ENCODE results near the gene CAMKK1.

CAMKK1 gene

DNA sequence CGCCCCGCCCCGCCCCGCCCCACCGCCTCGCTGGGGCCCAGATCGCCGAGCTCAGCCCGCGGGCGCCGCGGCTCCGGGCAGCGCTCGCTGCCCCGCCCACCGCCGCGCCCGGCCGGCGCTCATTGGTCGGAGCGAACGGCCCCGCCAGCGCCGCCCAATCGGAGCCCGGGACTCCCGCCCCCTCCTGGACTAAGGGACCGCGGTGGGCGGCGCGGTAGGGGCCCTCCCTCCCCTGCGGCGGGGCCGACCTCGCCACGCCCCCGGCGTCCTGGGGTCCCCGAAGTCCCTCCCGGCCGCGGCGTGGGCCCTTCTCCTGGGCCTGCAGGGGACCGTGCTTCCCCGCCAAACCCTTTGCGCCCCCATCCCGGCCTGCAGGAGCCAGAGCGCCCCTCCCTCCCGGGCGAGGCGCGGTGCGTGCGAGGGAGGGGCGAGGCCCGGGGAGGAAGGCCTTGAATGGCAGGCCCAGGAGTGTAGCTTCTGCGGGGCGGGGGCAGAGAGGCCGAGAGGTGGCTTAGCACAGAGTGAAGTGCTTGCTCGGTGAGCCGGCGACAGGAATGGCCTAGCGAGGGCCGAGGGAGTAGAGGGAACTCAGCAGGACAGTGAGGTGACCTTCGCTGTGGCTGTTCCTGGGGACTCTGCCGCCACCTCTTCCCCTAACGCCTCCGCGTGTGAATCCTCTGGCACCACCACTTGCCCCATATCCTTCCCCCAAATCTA, at the start of gene CAMKK1:
Gene CAMKK1 (minus strand): TSS at position 51 of the 717 bp plus-strand sequence. CDS start 7,366 bp downstream, outside the sequence.
- H3K4me1 ChIP-seq (ENCODE audit: control insufficient read depth, insufficient read depth, low read length): peaks cover 40% of the 10 kb centered on the region
- H3K27ac ChIP-seq (ENCODE audit: low read depth, low read length): peak within 1 kb of the TSS; percentile 93

GRCh38 chr17:3940965-3941698, 48.3 kb upstream of the CAMKK1 start:
- H3K4me3 ChIP-seq (ENCODE audit: low read length): no peak overlapping the region
- no peaks in the 10 kb centered on the region for H3K4me1 ChIP-seq (ENCODE audit: control insufficient read depth, insufficient read depth, low read length)
- H3K27ac ChIP-seq (ENCODE audit: low read depth, low read length): no peak overlapping the region
- no peaks in the 10 kb centered on the region for H3K27me3 ChIP-seq (ENCODE audit: control insufficient read depth, insufficient read depth, low read length)
- peaks cover 26% of the 10 kb centered on the region for H3K36me3 ChIP-seq (ENCODE audit: control insufficient read depth, insufficient read depth, low read length)
- H3K9ac ChIP-seq (ENCODE audit: low read length): no peak overlapping the region

More for the DNA sequence above, at the start of gene CAMKK1:
- Histone ChIP-seq H3K9ac (ENCODE audit: low read length) (no peak within 1 kb of the TSS), H3K36me3 (ENCODE audit: control insufficient read depth, insufficient read depth, low read length) (no peaks in the 10 kb centered on the region), H3K4me3 (ENCODE audit: low read length) (peak within 1 kb of the TSS; percentile 68), H3K27me3 (ENCODE audit: control insufficient read depth, insufficient read depth, low read length) (no peaks in the 10 kb centered on the region)

GRCh38 chr17:3937359-3937758, 44.5 kb upstream of the CAMKK1 start:
- Histone ChIP-seq H3K27me3 (ENCODE audit: control insufficient read depth, insufficient read depth, low read length) (no peaks in the 10 kb centered on the region), H3K4me1 (ENCODE audit: control insufficient read depth, insufficient read depth, low read length) (no peaks in the 10 kb centered on the region), H3K27ac (ENCODE audit: low read depth, low read length) (no peak overlapping the region), H3K4me3 (ENCODE audit: low read length) (no peak overlapping the region), H3K36me3 (ENCODE audit: control insufficient read depth, insufficient read depth, low read length) (peaks cover 31% of the 10 kb centered on the region), H3K9ac (ENCODE audit: low read length) (no peak overlapping the region)

DNA sequence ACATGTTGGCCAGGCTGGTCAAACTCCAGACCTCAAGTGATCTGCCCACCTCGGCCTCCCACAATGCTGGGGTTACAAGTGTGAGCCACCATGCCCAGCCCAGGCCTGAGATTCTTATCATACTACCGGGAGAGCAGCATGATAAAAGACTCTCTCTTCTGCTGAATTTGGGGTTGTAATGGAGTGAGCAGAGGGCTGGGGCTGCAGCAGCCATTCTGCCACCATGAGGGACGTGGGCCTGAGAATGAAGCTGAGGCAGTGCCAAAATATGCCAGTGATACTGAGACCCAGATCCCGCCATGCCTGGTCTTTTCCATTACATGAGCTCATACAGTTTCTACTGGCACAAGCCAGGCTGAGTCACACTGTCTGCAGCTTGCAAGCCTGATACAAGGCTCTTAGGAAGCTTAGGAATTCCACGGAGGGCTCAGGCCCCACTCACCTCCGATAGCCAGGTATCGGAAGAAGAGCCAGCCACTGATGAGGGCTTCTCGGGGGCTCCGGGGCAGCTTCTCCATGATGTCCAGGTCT, 43.0 kb upstream of the CAMKK1 start:
- Histone ChIP-seq H3K9ac (ENCODE audit: low read length) (no peak overlapping the region), H3K36me3 (ENCODE audit: control insufficient read depth, insufficient read depth, low read length) (peaks cover 32% of the 10 kb centered on the region), H3K27ac (ENCODE audit: low read depth, low read length) (no peak overlapping the region), H3K4me1 (ENCODE audit: control insufficient read depth, insufficient read depth, low read length) (no peaks in the 10 kb centered on the region), H3K27me3 (ENCODE audit: control insufficient read depth, insufficient read depth, low read length) (no peaks in the 10 kb centered on the region), H3K4me3 (ENCODE audit: low read length) (no peak overlapping the region)

GRCh38 chr17:3935140-3935542, 42.3 kb upstream of the CAMKK1 start:
- no peak overlapping the region for H3K4me3 ChIP-seq (ENCODE audit: low read length)
- H3K9ac ChIP-seq (ENCODE audit: low read length): no peak overlapping the region
- peaks cover 34% of the 10 kb centered on the region for H3K36me3 ChIP-seq (ENCODE audit: control insufficient read depth, insufficient read depth, low read length)
- H3K27ac ChIP-seq (ENCODE audit: low read depth, low read length): no peak overlapping the region
- no peaks in the 10 kb centered on the region for H3K4me1 ChIP-seq (ENCODE audit: control insufficient read depth, insufficient read depth, low read length)
- no peaks in the 10 kb centered on the region for H3K27me3 ChIP-seq (ENCODE audit: control insufficient read depth, insufficient read depth, low read length)

DNA sequence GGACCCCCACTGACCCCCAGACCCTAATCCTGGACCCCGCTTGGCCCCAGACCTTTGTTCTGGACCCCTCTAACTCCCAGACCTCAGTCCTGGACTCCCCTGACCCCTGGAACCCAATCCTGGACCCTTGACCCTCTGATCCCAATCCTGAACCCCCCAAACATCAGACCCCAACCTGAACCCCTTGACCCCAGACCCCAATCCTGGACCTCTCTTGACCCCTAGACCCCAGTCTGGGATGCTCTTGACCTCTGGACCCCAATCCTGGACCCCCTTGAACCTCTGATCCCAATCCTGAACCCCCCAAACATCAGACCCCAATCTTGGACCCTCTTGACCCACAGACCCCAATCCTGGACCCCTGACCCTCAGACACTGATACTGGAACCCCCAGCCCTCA, 36.9 kb upstream of the CAMKK1 start:
- Histone ChIP-seq H3K9ac (ENCODE audit: low read length) (no peak overlapping the region), H3K27ac (ENCODE audit: low read depth, low read length) (no peak overlapping the region), H3K4me1 (ENCODE audit: control insufficient read depth, insufficient read depth, low read length) (no peaks in the 10 kb centered on the region), H3K36me3 (ENCODE audit: control insufficient read depth, insufficient read depth, low read length) (peaks cover 20% of the 10 kb centered on the region), H3K27me3 (ENCODE audit: control insufficient read depth, insufficient read depth, low read length) (no peaks in the 10 kb centered on the region), H3K4me3 (ENCODE audit: low read length) (no peak overlapping the region)

DNA sequence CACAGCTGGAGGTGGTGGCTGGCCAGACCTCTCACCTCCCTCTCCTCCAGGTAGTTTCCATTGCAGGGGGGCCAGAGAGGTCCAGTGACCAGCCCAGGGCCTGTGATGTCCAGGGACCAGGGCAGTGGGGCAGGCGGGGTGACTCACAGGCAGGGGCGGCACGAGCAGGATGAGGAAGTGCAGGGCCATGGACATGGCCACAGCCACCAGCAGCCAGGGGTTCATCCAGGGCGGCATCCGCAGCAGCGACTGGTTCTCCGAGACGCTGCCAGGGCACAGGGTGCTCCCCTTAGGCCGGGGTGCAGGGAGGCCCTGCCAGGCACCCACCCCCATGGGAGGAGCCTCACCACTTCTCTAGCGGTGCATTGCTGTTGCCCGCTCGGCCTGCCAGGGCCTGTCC, 36.3 kb upstream of the CAMKK1 start:
- Histone ChIP-seq H3K4me1 (ENCODE audit: control insufficient read depth, insufficient read depth, low read length) (peaks cover 2% of the 10 kb centered on the region), H3K4me3 (ENCODE audit: low read length) (no peak overlapping the region), H3K9ac (ENCODE audit: low read length) (no peak overlapping the region)

GRCh38 chr17:3928406-3928805, 35.6 kb upstream of the CAMKK1 start:
- Histone ChIP-seq H3K4me1 (ENCODE audit: control insufficient read depth, insufficient read depth, low read length) (peaks cover 3% of the 10 kb centered on the region), H3K27ac (ENCODE audit: low read depth, low read length) (no peak overlapping the region)

More for the DNA sequence above, 36.3 kb upstream of the CAMKK1 start:
- H3K36me3 ChIP-seq (ENCODE audit: control insufficient read depth, insufficient read depth, low read length): peaks cover 19% of the 10 kb centered on the region
- no peak overlapping the region for H3K27ac ChIP-seq (ENCODE audit: low read depth, low read length)
- H3K27me3 ChIP-seq (ENCODE audit: control insufficient read depth, insufficient read depth, low read length): no peaks in the 10 kb centered on the region

DNA sequence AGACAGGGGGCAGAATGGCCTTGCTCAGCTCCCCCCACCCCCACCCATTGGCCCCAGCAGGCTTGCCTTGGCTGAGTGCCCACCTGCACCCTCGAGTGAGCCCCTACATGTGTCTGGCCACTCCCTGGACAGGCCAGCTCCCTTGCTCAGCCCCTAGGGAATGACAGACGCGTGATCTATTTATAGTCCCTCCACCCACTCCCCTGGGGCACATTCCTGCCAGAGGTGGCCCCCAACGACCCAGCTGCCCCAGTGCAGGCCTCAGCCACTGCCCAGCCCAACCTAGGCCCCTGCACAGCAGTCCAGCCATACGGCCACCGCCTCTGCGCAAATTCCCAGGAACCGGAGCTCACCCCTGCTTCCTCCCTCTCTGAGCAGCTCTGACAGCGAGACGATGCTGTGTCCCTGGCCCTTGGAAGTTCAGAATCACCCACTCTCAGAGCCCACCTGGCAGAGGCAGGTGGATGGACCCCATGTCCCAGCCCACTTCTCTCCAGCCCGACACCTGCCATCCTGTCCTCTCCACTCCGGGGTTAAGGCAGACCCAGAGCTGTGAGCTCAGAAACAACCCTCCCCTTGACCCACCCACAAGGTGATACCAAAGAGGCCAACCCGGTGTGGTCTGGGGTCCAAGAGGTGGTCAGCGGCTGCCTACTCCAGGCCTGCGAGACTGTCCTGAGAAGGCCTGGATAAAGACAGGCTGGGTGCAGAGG, 34.9 kb upstream of the CAMKK1 start:
- Histone ChIP-seq H3K27ac (ENCODE audit: low read depth, low read length) (no peak overlapping the region), H3K27me3 (ENCODE audit: control insufficient read depth, insufficient read depth, low read length) (no peaks in the 10 kb centered on the region), H3K9ac (ENCODE audit: low read length) (no peak overlapping the region), H3K36me3 (ENCODE audit: control insufficient read depth, insufficient read depth, low read length) (peaks cover 17% of the 10 kb centered on the region), H3K4me3 (ENCODE audit: low read length) (no peak overlapping the region), H3K4me1 (ENCODE audit: control insufficient read depth, insufficient read depth, low read length) (peaks cover 3% of the 10 kb centered on the region)

More at GRCh38 chr17:3928406-3928805, 35.6 kb upstream of the CAMKK1 start:
- Histone ChIP-seq H3K9ac (ENCODE audit: low read length) (no peak overlapping the region), H3K4me3 (ENCODE audit: low read length) (no peak overlapping the region), H3K27me3 (ENCODE audit: control insufficient read depth, insufficient read depth, low read length) (no peaks in the 10 kb centered on the region), H3K36me3 (ENCODE audit: control insufficient read depth, insufficient read depth, low read length) (peaks cover 17% of the 10 kb centered on the region)

DNA sequence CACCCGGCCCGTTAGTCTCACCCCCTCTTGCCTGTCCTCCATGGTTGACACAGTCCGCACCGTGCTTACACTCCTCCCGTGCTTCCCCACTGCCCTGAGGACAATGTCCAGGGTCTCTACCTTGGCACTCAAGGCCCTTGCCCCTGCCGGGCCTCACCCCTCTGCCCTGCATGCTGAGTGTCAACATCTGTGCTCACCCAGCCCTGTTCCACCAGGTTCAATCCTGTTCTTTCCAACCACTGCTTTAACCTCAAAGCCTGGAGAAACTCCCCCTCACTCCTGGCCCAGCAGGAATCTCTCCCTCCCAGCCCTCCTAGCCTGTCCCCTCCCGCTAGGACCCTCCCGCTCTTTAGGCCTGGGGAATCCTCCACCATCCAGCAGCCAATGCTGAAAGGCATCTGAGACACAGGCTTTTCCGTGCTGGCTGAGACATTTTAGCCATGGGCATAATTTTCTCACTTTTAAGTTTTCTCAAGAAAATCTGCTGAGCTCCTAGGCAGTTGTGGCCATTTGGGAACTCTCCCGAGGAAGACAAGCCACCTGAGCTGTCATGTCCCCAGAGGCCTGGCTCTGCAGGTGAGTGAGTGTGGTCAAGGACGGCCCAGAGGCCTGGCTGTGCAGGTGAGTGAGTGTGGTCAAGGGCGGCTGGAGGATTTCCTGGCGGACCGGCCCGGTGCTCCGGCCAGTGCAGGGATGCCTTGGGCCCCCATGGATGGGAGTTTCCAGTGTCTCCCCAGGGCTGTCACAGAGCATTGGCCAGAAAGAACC, 34.2 kb upstream of the CAMKK1 start:
- Histone ChIP-seq H3K4me1 (ENCODE audit: control insufficient read depth, insufficient read depth, low read length) (peaks cover 3% of the 10 kb centered on the region), H3K36me3 (ENCODE audit: control insufficient read depth, insufficient read depth, low read length) (peaks cover 15% of the 10 kb centered on the region), H3K4me3 (ENCODE audit: low read length) (no peak overlapping the region), H3K9ac (ENCODE audit: low read length) (no peak overlapping the region), H3K27ac (ENCODE audit: low read depth, low read length) (no peak overlapping the region), H3K27me3 (ENCODE audit: control insufficient read depth, insufficient read depth, low read length) (no peaks in the 10 kb centered on the region)

DNA sequence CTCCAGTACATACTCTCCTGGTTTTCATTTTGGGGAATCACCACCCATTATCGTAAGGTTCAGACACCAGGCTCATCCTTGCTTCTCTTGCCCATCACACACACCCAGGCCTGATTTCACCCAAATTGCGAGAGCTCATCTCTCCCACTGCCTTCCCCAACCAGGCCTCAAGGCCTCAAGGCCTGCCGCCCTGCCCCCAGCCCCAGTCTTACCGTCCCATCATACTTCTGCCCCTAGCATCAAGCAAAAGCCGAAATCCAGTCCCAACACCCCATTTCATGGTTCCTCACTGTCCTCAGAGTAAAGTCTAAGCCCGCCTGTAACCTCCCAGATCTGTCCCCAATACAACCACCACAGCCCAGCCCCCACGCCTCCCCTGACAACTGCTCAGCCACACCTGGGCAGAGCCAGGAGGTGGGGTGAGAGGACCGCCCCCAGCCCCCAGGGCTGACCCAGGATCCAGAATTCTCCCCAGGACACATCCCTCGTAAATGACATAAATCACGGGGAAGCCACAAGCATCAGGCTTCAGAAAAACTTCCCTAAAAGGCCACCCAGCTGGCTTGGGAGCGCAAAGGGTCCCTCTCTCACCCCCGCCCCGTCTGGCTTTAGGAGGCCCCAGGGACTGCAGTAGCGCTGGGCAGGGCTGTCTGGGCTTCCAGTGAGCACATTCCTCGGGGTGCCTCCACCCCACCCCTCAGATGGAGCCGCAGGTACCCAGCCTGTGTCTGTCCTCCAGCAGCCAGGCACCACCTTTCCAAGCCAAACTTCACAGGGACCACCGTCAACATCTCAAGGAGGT, 33.0 kb upstream of the CAMKK1 start:
- H3K4me3 ChIP-seq (ENCODE audit: low read length): no peak overlapping the region
- no peak overlapping the region for H3K9ac ChIP-seq (ENCODE audit: low read length)
- H3K27me3 ChIP-seq (ENCODE audit: control insufficient read depth, insufficient read depth, low read length): no peaks in the 10 kb centered on the region
- H3K27ac ChIP-seq (ENCODE audit: low read depth, low read length): no peak overlapping the region
- peaks cover 15% of the 10 kb centered on the region for H3K36me3 ChIP-seq (ENCODE audit: control insufficient read depth, insufficient read depth, low read length)
- peaks cover 3% of the 10 kb centered on the region for H3K4me1 ChIP-seq (ENCODE audit: control insufficient read depth, insufficient read depth, low read length)

Data from rectal smooth muscle tissue (tissue), 1 donor.